Upper lobe of left lung (tissue), 4 donors: ENCODE results near the gene PDE6G.

Experiments
- EP300 ChIP-seq, 4 donors: sonication (generic); formaldehyde crosslinking; IDR thresholded peaks; one replicate each; pipeline ENCODE4 v1.5.1; 2017; ENCODE audit warnings: antibody characterized with exemption in 4 of 4, control low read depth in 2 of 4
- POLR2A ChIP-seq, 4 donors: fragments of 450-650 bp; IDR thresholded peaks; one replicate each; pipeline ENCODE4 v1.5.1; 2016 to 2017; ENCODE audit warnings: antibody characterized with exemption in 4 of 4, mild to moderate bottlenecking in 2 of 4
- POLR2AphosphoS5 ChIP-seq, 2 donors: sonication (generic); formaldehyde crosslinking; IDR thresholded peaks; one replicate each; pipeline ENCODE4 v1.5.1; 2017; ENCODE audit warnings: antibody characterized with exemption in 2 of 2
- TF ChIP-seq, protein P1 (sequence below), 6 experiments: fragments of 450-650 bp in 4 of 6; fragments of 200-600 bp in 2 of 6; sonication (generic) in 2 of 6; IDR thresholded peaks; one replicate each; pipeline ENCODE4 v1.5.1; 2016 to 2019; ENCODE audit warnings: antibody characterized with exemption in 6 of 6

DNA sequence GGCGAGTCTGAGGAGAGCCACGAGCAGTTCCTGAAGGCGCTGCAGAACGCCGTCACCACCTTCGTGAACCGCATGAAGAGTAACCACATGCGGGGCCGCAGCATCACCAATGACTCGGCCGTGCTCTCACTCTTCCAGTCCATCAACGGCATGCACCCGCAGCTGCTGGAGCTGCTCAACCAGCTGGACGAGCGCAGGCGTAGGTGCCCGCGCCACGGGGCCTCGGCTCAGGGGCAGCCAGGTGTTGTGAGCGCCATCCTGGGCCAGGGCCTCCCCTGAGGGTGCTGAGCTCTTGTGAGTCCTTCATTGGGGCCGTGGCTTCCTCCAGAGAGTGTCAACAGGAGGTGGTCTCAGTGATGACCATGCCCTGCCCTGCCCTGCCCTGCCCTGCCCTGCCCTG is 39.5 kb upstream of the PDE6G start:
- TF ChIP-seq, protein P1, sequence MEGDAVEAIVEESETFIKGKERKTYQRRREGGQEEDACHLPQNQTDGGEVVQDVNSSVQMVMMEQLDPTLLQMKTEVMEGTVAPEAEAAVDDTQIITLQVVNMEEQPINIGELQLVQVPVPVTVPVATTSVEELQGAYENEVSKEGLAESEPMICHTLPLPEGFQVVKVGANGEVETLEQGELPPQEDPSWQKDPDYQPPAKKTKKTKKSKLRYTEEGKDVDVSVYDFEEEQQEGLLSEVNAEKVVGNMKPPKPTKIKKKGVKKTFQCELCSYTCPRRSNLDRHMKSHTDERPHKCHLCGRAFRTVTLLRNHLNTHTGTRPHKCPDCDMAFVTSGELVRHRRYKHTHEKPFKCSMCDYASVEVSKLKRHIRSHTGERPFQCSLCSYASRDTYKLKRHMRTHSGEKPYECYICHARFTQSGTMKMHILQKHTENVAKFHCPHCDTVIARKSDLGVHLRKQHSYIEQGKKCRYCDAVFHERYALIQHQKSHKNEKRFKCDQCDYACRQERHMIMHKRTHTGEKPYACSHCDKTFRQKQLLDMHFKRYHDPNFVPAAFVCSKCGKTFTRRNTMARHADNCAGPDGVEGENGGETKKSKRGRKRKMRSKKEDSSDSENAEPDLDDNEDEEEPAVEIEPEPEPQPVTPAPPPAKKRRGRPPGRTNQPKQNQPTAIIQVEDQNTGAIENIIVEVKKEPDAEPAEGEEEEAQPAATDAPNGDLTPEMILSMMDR (IDR thresholded peaks at IDR 0.05): no peak
- TF ChIP-seq EP300 (IDR thresholded peaks at IDR 0.05) (no peak), POLR2AphosphoS5 (IDR thresholded peaks at IDR 0.05) (no peak), POLR2A (IDR thresholded peaks at IDR 0.05) (no peak)
